Measurements from ENCODE around the gene RAB11FIP4. TPM values are rescaled to one million over a fixed set of nuclear protein-coding genes. Genes with fewer than 3 reads are reported as not detected.

Gene RAB11FIP4
- total RNA-seq, 1 experiment from 2014 or later, result 10.8 TPM

GRCh38 chr17:31449746-31450145, 58.3 kb downstream of the RAB11FIP4 start:
- CTCF ChIA-PET, result no interaction called here

GRCh38 chr17:31452101-31452500, 60.6 kb downstream of the RAB11FIP4 start:
- Histone ChIP-seq H3K4me1 (ENCODE audit: control insufficient read depth, insufficient read depth, low read length) (no peaks in the 10 kb centered on the region), H3K27ac (ENCODE audit: low read length) (no peak overlapping the region), H3K9me3 (ENCODE audit: control insufficient read depth, insufficient read depth, low read depth, low read length) (no peaks in the 10 kb centered on the region), H3K4me3 (ENCODE audit: low read depth in 2 of 2, low read length in 2 of 2) (no peak overlapping the region), H3K36me3 (ENCODE audit: control insufficient read depth, insufficient read depth, low read length) (no peaks in the 10 kb centered on the region), H3K27me3 (ENCODE audit: control insufficient read depth, insufficient read depth, low read length) (no peaks in the 10 kb centered on the region)
- no peak for DNase-seq (ENCODE audit: low read depth, low spot score)
- ChIA-PET POLR2A (no interaction called here), CTCF (no interaction called here)
- ATAC-seq, result no peak
- intact Hi-C loops (cut with micrococcal nuclease; ENCODE audit: unreplicated experiment), result no loop called here
- BruUV-seq (replicated peaks), result no TSS peak
- in situ Hi-C loops (cut with HindIII; ENCODE audit: low pct_unique_long_range_greater_than_20kb, low sequenced_read_pairs), result no loop called here
- no peak for TF ChIP-seq SIN3A (IDR thresholded peaks at IDR 0.05; ENCODE audit: borderline replicate concordance, insufficient read depth, low read depth, low read length)
- TF ChIP-seq REST (IDR thresholded peaks at IDR 0.05; ENCODE audit: insufficient read depth in 1 of 2, low read depth in 2 of 2, low read length in 1 of 2), result no peak
- no peak for TF ChIP-seq POLR2AphosphoS5 (IDR thresholded peaks at IDR 0.05; ENCODE audit: low read depth, low read length)

More at GRCh38 chr17:31449746-31450145, 58.3 kb downstream of the RAB11FIP4 start:
- no peak for DNase-seq (ENCODE audit: low read depth, low spot score)
- BruUV-seq (replicated peaks), result no TSS peak
- Histone ChIP-seq H3K36me3 (ENCODE audit: control insufficient read depth, insufficient read depth, low read length) (no peaks in the 10 kb centered on the region), H3K27ac (ENCODE audit: low read length) (no peak overlapping the region), H3K27me3 (ENCODE audit: control insufficient read depth, insufficient read depth, low read length) (no peaks in the 10 kb centered on the region), H3K4me1 (ENCODE audit: control insufficient read depth, insufficient read depth, low read length) (no peaks in the 10 kb centered on the region), H3K4me3 (ENCODE audit: low read depth in 2 of 2, low read length in 2 of 2) (no peak overlapping the region), H3K9me3 (ENCODE audit: control insufficient read depth, insufficient read depth, low read depth, low read length) (no peaks in the 10 kb centered on the region)
- in situ Hi-C loops (cut with HindIII; ENCODE audit: low pct_unique_long_range_greater_than_20kb, low sequenced_read_pairs), result no loop called here
- TF ChIP-seq POLR2AphosphoS5 (IDR thresholded peaks at IDR 0.05; ENCODE audit: low read depth, low read length), result no peak
- no peak for TF ChIP-seq SIN3A (IDR thresholded peaks at IDR 0.05; ENCODE audit: borderline replicate concordance, insufficient read depth, low read depth, low read length)
- no peak for TF ChIP-seq TCF7L2 (IDR thresholded peaks at IDR 0.05; ENCODE audit: low read depth, low read length)
- TF ChIP-seq CTCF (IDR thresholded peaks at IDR 0.05), result no peak
- no peak for TF ChIP-seq REST (IDR thresholded peaks at IDR 0.05; ENCODE audit: insufficient read depth in 1 of 2, low read depth in 2 of 2, low read length in 1 of 2)
- no peak for ATAC-seq
- intact Hi-C loops (cut with micrococcal nuclease; ENCODE audit: unreplicated experiment), result no loop called here
- POLR2A ChIA-PET, result interaction anchor here (0.7 kb wide), 1 partner anchor 52 kb away, joined by 3 read pairs; no protein-coding TSS in a partner anchor
